Measurements from ENCODE around the gene RCOR1. TPM values are rescaled to one million over a fixed set of nuclear protein-coding genes. Genes with fewer than 3 reads are reported as not detected.

Gene RCOR1
- total and polyA plus RNA-seq, 2 donors (not counting 1 experiment from before 2014, with no cell fraction given) = 8.7 to 37.1 TPM

DNA sequence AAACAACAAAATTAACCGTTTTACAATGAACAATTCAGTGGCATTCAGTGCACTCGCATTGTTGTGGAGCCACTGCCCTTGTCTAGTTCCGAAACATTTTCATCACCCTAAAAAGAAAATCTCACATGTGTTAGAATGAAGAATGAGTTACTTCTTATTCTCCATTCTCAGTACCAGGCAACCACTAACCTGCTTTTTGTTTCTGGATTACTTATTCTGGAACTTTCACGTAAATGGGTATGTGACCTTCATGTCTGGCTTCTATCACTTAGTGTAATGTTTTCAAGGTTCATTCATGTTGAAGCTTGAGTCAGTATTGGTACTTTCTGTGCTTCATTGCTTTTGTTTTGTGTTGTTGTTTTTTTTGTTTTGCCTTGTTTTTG lies 15.6 kb downstream of the RCOR1 start:
- Histone ChIP-seq H4K20me1 (ENCODE audit: control insufficient read depth, insufficient read depth, low read length, poor library complexity, severe bottlenecking) (peaks cover 69% of the 10 kb centered on the region), H3K27ac (ENCODE audit: low read length in 2 of 2) (no peak overlapping the region), H3K4me1 (ENCODE audit: control insufficient read depth in 2 of 2, insufficient read depth in 2 of 2, low read length in 2 of 2) (peaks cover 30 to 51% of the 10 kb centered on the region in 2 donors), H3K27me3 (replicated peaks in 1 of 4; ENCODE audit: control extremely low read depth in 1 of 4, control insufficient read depth in 3 of 4, insufficient read depth in 4 of 4, low read length in 3 of 4) (no peaks in the 10 kb centered on the region), H2AFZ (ENCODE audit: insufficient read depth, low read depth, low read length, poor library complexity, severe bottlenecking) (no peak overlapping the region), H3K9me3 (ENCODE audit: control extremely low read depth in 1 of 3, control insufficient read depth in 2 of 3, insufficient read depth in 1 of 3, low read length in 2 of 3) (peaks cover 0 to 4% (median 0%) of the 10 kb centered on the region in 3 donors), H3K79me2 (ENCODE audit: control insufficient read depth, insufficient read depth, low read length) (peaks cover 95% of the 10 kb centered on the region), H3K36me3 (replicated peaks in 1 of 2; ENCODE audit: control extremely low read depth in 1 of 2, control insufficient read depth in 1 of 2, extremely low read depth in 1 of 2, insufficient read depth in 2 of 2, low read length in 1 of 2) (no peaks in the 10 kb centered on the region), H3K4me3 (ENCODE audit: control extremely low read depth in 1 of 5, extremely low read depth in 1 of 5, insufficient read depth in 1 of 5, low read depth in 2 of 5, low read length in 4 of 5) (no peak overlapping the region), H3K4me2 (replicated peaks; ENCODE audit: low read depth, low read length, poor library complexity, severe bottlenecking) (peak overlapping the region; percentile 20), H3K9ac (ENCODE audit: low read length) (no peak overlapping the region)
- intact Hi-C loops (cut with micrococcal nuclease) = no loop called here
- H3K27me3 Mint-ChIP-seq = no peaks in the 10 kb centered on the region
- H3K4me3 Mint-ChIP-seq = peak overlapping the region; percentile 49
- ChIA-PET CTCF (interaction anchor here (0.6 to 2.4 kb wide), 3 partner anchors 13 to 443 kb away, joined by 7 to 20 read pairs (median 7); no protein-coding TSS in a partner anchor), POLR2A (no interaction called here)
- no peaks in the 10 kb centered on the region for H3K9me3 Mint-ChIP-seq (ENCODE audit: insufficient read depth)
- no peak for DNase-seq
- no CpG with 5 or more reads among the region's 4 CpGs for WGBS (ENCODE audit: insufficient coverage)
- ATAC-seq (ENCODE audit: low read depth) = no peak
- TF ChIP-seq, protein P1, sequence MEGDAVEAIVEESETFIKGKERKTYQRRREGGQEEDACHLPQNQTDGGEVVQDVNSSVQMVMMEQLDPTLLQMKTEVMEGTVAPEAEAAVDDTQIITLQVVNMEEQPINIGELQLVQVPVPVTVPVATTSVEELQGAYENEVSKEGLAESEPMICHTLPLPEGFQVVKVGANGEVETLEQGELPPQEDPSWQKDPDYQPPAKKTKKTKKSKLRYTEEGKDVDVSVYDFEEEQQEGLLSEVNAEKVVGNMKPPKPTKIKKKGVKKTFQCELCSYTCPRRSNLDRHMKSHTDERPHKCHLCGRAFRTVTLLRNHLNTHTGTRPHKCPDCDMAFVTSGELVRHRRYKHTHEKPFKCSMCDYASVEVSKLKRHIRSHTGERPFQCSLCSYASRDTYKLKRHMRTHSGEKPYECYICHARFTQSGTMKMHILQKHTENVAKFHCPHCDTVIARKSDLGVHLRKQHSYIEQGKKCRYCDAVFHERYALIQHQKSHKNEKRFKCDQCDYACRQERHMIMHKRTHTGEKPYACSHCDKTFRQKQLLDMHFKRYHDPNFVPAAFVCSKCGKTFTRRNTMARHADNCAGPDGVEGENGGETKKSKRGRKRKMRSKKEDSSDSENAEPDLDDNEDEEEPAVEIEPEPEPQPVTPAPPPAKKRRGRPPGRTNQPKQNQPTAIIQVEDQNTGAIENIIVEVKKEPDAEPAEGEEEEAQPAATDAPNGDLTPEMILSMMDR (IDR thresholded peaks at IDR 0.05) = no peak
- TF ChIP-seq EZH2 (IDR thresholded peaks at IDR 0.05; ENCODE audit: borderline replicate concordance, insufficient read depth, low read depth, low read length, poor library complexity, severe bottlenecking) = no peak
- H3K27ac Mint-ChIP-seq = no peak overlapping the region
- H3K4me1 Mint-ChIP-seq = peaks cover 72% of the 10 kb centered on the region

- intact Hi-C loops (cut with micrococcal nuclease) = no loop called here
- H2AFZ ChIP-seq (ENCODE audit: insufficient read depth, low read depth, low read length, poor library complexity, severe bottlenecking) = no peak overlapping the region
- 0% methylated on average over 1 of the region's 5 CpGs for WGBS (ENCODE audit: insufficient coverage)
- no peaks in the 10 kb centered on the region for H3K27me3 ChIP-seq (replicated peaks in 1 of 4; ENCODE audit: control extremely low read depth in 1 of 4, control insufficient read depth in 3 of 4, insufficient read depth in 4 of 4, low read length in 3 of 4)
- H3K9me3 Mint-ChIP-seq (ENCODE audit: insufficient read depth) = no peaks in the 10 kb centered on the region
- peak overlapping the region; percentile 76 for H3K27ac Mint-ChIP-seq
- peaks cover 0 to 2% of the 10 kb centered on the region in 2 experiments for H3K36me3 ChIP-seq (replicated peaks in 1 of 2; ENCODE audit: control extremely low read depth in 1 of 2, control insufficient read depth in 1 of 2, extremely low read depth in 1 of 2, insufficient read depth in 2 of 2, low read length in 1 of 2)
- H3K4me1 Mint-ChIP-seq = peaks cover 51% of the 10 kb centered on the region
- H3K9ac ChIP-seq (ENCODE audit: low read length) = no peak overlapping the region
- DNase-seq = peak; percentile 38
- no peak overlapping the region for H3K4me3 ChIP-seq (ENCODE audit: control extremely low read depth in 1 of 5, extremely low read depth in 1 of 5, insufficient read depth in 1 of 5, low read depth in 2 of 5, low read length in 4 of 5)
- peaks cover 90% of the 10 kb centered on the region for H3K79me2 ChIP-seq (ENCODE audit: control insufficient read depth, insufficient read depth, low read length)
- peak overlapping the region; percentile 19 for H3K4me2 ChIP-seq (replicated peaks; ENCODE audit: low read depth, low read length, poor library complexity, severe bottlenecking)
- H3K27ac ChIP-seq (ENCODE audit: low read length in 2 of 2) = peak overlapping the region in 1 of 2 donors; percentile 45
- peaks cover 21 to 38% of the 10 kb centered on the region in 2 donors for H3K4me1 ChIP-seq (ENCODE audit: control insufficient read depth in 2 of 2, insufficient read depth in 2 of 2, low read length in 2 of 2)
- ChIA-PET POLR2A (no interaction called here), CTCF (interaction anchor here (1.4 to 2.2 kb wide), 3 partner anchors 16 to 86 kb away, joined by 3 to 20 read pairs (median 9); no protein-coding TSS in a partner anchor)
- H4K20me1 ChIP-seq (ENCODE audit: control insufficient read depth, insufficient read depth, low read length, poor library complexity, severe bottlenecking) = peaks cover 49% of the 10 kb centered on the region
- TF ChIP-seq, protein P1 (IDR thresholded peaks at IDR 0.05) = no peak
- no peak for TF ChIP-seq EZH2 (IDR thresholded peaks at IDR 0.05; ENCODE audit: borderline replicate concordance, insufficient read depth, low read depth, low read length, poor library complexity, severe bottlenecking)
- peak; percentile 41 for ATAC-seq (ENCODE audit: low read depth)
- H3K27me3 Mint-ChIP-seq = no peaks in the 10 kb centered on the region
- peaks cover 0 to 4% (median 0%) of the 10 kb centered on the region in 3 donors for H3K9me3 ChIP-seq (ENCODE audit: control extremely low read depth in 1 of 3, control insufficient read depth in 2 of 3, insufficient read depth in 1 of 3, low read length in 2 of 3)
- peak overlapping the region; percentile 15 for H3K4me3 Mint-ChIP-seq
Observed at GRCh38 chr14:102610968-102611811, 18.7 kb downstream of the RCOR1 start.

All from B cell (primary cell).